SU-DHL-6 (cell line): Measurements from ENCODE around the gene MXD4.

Source experiments
- H2AFZ ChIP-seq: fragments of 200-600 bp; sonication (generic); 2 replicates; pipeline ENCODE4 v1.6.1; 2014; ENCODE audit warnings: low read depth, mild to moderate bottlenecking, moderate library complexity, mixed read lengths, antibody characterized with exemption, low read length; ENCODE audit not compliant: severe bottlenecking
- H3F3A ChIP-seq: fragments of 200-600 bp; shearing (Covaris generic); 2 replicates; pipeline ENCODE4 v1.6.0; 2016; ENCODE audit warnings: antibody characterized with exemption, mild to moderate bottlenecking; ENCODE audit not compliant: insufficient read depth
- H3K27ac ChIP-seq: fragments of 200-600 bp; sonication (generic); 2 replicates; pipeline ENCODE4 v1.5.1; 2016; ENCODE audit warnings: low read depth, mild to moderate bottlenecking, low read length, moderate library complexity, mixed read lengths
- H3K27me3 ChIP-seq: fragments of 200-600 bp; sonication (generic), shearing (Covaris generic); 2 replicates; pipeline ENCODE4 v1.6.0; 2014; ENCODE audit warnings: mild to moderate bottlenecking, low read length
- H3K36me3 ChIP-seq: fragments of 200-600 bp; sonication (generic); 2 replicates; pipeline ENCODE4 v1.6.1; 2014; ENCODE audit warnings: mild to moderate bottlenecking, low read length, mixed read lengths
- H3K4me2 ChIP-seq: fragments of 300-600, 200-600 bp; shearing (Covaris generic), sonication (generic); 2 replicates; pipeline ENCODE4 v1.6.0; 2014; ENCODE audit warnings: low read length, low read depth, mild to moderate bottlenecking; ENCODE audit not compliant: poor library complexity, severe bottlenecking
- H3K4me3 ChIP-seq: fragments of 200-600 bp; sonication (generic); 2 replicates; pipeline ENCODE4 v1.5.1; 2014; ENCODE audit warnings: antibody characterized with exemption, low read length, mild to moderate bottlenecking, mixed read lengths; ENCODE audit not compliant: insufficient read depth, poor library complexity, severe bottlenecking
- H3K79me2 ChIP-seq: fragments of 200-600 bp; sonication (generic); 2 replicates; pipeline ENCODE4 v1.6.1; 2014; ENCODE audit warnings: mild to moderate bottlenecking, low read length, moderate library complexity; ENCODE audit not compliant: insufficient read depth
- H3K9ac ChIP-seq: fragments of 200-600 bp; sonication (generic); 2 replicates; pipeline ENCODE4 v1.7.0; 2014; ENCODE audit warnings: mild to moderate bottlenecking, low read length
- H3K9me2 ChIP-seq: fragments of 200-600 bp; sonication (generic); replicated peaks from 2 replicates; pipeline ENCODE4 v1.6.1; 2014; ENCODE audit warnings: low read length; ENCODE audit not compliant: insufficient read depth
- H3K9me3 ChIP-seq: fragments of 200-600 bp; sonication (generic); 2 replicates; pipeline ENCODE4 v1.6.1; 2014; ENCODE audit warnings: low read length, mixed read lengths; ENCODE audit not compliant: insufficient read depth
- H4K20me1 ChIP-seq: fragments of 200-600 bp; sonication (generic); 2 replicates; pipeline ENCODE4 v1.6.1; 2014; ENCODE audit warnings: low read depth, mild to moderate bottlenecking, antibody characterized with exemption, low read length, moderate library complexity, mixed read lengths
- EZH2phosphoT487 ChIP-seq: fragments of 200-600 bp; sonication (generic), shearing (Covaris generic); conservative IDR thresholded peaks from 2 replicates; pipeline ENCODE4 v1.6.1; 2018; ENCODE audit warnings: mild to moderate bottlenecking, antibody characterized with exemption, low read length, moderate library complexity, mixed read lengths
- TF ChIP-seq, protein P1 (sequence below): fragments of 200-600 bp; sonication (generic); IDR thresholded peaks from one replicate; pipeline ENCODE4 v1.5.1; 2017; ENCODE audit warnings: antibody characterized with exemption, mild to moderate bottlenecking, low read length, moderate library complexity; ENCODE audit not compliant: insufficient read depth, poor library complexity, severe bottlenecking

MXD4 gene

DNA sequence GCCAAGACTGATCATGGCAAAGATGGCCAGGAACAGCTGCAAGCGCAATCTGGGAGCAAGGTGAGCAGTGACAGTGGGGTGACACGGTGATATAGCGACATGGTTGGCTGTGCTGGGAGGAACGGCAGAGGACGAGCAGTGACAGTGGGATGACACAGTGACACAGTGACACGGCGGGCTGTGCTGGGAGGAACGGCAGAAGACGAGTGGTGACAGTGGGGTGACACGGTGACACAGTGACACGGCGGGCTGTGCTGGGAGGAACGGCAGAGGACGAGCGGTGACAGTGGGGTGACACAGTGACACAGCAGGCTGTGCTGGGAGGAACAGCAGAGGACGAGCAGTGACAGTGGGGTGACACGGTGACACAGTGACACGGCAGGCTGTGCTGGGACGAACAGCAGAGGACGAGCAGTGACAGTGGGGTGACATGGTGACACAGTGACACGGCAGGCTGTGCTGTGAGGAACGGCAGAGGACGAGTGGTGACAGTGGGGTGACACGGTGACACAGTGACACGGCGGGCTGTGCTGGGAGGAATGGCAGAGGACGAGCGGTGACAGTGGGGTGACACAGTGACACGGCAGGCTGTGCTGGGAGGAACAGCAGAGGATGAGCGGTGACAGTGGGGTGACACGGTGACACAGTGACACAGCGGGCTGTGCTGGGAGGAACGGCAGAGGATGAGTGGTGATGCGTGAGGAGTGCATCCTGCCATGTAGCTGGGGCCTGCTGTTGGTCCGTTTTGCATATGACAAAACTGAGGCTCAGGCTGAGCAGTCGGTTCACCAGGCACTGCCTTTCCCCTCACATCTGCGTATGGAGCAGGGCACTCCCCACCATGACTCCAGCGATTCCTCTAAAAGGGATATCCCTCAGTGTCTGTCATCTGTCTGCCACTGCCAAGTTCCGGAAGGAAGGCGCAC lies 36.0 kb upstream of the MXD4 start:
- Histone ChIP-seq H3F3A (no peaks in the 10 kb centered on the region), H3K9ac (no peak overlapping the region), H3K36me3 (no peaks in the 10 kb centered on the region), H4K20me1 (no peaks in the 10 kb centered on the region), H3K27me3 (no peaks in the 10 kb centered on the region), H2AFZ (no peak overlapping the region), H3K4me2 (no peak overlapping the region), H3K79me2 (no peaks in the 10 kb centered on the region), H3K9me2 (no peaks in the 10 kb centered on the region), H3K9me3 (no peaks in the 10 kb centered on the region), H3K4me3 (no peak overlapping the region), H3K27ac (no peak overlapping the region)
- no peak for TF ChIP-seq EZH2phosphoT487
- TF ChIP-seq, protein P1, sequence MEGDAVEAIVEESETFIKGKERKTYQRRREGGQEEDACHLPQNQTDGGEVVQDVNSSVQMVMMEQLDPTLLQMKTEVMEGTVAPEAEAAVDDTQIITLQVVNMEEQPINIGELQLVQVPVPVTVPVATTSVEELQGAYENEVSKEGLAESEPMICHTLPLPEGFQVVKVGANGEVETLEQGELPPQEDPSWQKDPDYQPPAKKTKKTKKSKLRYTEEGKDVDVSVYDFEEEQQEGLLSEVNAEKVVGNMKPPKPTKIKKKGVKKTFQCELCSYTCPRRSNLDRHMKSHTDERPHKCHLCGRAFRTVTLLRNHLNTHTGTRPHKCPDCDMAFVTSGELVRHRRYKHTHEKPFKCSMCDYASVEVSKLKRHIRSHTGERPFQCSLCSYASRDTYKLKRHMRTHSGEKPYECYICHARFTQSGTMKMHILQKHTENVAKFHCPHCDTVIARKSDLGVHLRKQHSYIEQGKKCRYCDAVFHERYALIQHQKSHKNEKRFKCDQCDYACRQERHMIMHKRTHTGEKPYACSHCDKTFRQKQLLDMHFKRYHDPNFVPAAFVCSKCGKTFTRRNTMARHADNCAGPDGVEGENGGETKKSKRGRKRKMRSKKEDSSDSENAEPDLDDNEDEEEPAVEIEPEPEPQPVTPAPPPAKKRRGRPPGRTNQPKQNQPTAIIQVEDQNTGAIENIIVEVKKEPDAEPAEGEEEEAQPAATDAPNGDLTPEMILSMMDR = no peak

DNA sequence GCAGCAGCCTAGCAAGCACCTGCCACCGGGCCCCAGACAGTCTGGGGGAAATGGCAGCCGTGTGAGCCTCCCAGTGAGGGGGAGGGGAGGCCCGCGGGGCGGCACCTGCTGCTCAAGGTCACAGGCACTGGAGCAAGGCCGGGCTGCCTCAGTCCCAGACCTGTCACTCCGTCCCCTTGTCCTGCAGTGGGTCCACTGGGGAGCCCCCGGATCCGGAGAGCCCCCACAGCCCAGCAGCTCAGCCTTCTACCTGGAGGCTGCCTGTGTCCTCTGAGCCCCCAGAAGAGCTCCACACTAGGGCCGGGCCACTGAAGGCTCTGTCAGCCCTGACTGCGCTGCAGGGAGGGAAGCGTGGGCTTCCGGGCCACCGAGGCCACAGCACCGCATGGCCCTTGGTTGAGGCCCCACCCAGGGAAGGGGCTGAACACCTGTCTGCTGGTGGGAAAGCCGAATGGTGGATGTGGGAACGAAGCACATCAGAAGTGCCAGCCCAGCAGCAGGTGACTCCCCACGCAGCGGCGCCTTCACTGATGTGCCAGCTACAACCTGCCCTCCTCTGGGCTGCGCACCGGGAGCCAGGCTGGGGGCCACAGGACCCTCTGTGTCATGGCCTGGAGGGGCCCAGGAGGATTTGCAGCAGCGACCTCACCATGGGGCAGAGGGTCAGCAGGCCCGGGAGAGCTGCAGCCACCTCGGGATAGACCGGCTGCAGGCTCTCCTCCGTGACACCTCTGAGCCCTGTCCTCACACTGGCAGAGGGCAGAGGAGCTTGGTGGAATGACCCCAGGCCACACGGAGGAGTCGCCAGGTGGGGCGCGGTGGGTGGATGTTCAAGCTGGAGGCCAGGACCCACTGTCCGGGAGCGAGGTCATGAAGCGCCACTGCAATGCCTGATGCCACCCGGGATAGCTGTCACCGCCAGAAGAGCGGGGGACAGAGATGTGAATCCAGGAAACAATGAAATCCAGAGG lies 35.0 kb upstream of the MXD4 start:
- no peak overlapping the region for H3K9ac ChIP-seq
- H4K20me1 ChIP-seq = no peaks in the 10 kb centered on the region
- H3K4me2 ChIP-seq = no peak overlapping the region
- TF ChIP-seq EZH2phosphoT487 = no peak
- TF ChIP-seq, protein P1 = no peak
- H2AFZ ChIP-seq = no peak overlapping the region
- H3K36me3 ChIP-seq = no peaks in the 10 kb centered on the region
- H3K27me3 ChIP-seq = no peaks in the 10 kb centered on the region
- no peaks in the 10 kb centered on the region for H3K9me2 ChIP-seq
- H3K4me3 ChIP-seq = no peak overlapping the region
- H3F3A ChIP-seq = no peaks in the 10 kb centered on the region
- H3K9me3 ChIP-seq = no peaks in the 10 kb centered on the region
- no peak overlapping the region for H3K27ac ChIP-seq
- H3K79me2 ChIP-seq = no peaks in the 10 kb centered on the region

DNA sequence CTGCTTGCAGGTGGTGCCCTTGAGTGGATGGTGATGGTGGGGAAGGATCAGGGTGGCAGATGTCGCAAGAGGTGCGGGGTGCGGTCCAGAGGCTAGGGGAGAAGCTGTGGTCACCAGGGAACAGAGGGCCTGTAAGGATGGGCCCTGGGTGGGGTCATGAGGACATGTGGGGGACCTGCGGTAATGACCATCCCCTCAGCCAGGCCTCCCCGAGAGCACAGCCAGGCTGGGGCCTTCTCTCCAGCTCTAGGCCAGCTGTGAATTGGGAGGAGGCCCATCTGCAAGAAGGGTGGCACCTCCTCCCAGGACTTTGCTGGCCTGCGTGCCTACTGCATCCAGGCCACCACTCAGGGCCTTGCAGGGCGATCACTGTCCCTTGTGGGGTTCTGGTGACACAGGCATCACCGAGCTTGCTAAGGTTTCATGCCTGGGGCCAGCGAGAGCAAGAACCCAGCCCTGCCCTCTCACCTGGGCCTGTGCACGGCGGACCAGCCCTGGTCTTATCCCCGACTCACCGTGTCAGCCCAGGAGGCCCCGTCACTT lies 34.1 kb upstream of the MXD4 start:
- H3K79me2 ChIP-seq = no peaks in the 10 kb centered on the region
- H3K9me2 ChIP-seq = no peaks in the 10 kb centered on the region
- H2AFZ ChIP-seq = no peak overlapping the region
- H3K36me3 ChIP-seq = no peaks in the 10 kb centered on the region
- no peaks in the 10 kb centered on the region for H3K27me3 ChIP-seq
- H3K4me3 ChIP-seq = no peak overlapping the region
- no peaks in the 10 kb centered on the region for H3K9me3 ChIP-seq
- no peak overlapping the region for H3K4me2 ChIP-seq
- H3K9ac ChIP-seq = no peak overlapping the region
- TF ChIP-seq, protein P1 = no peak
- TF ChIP-seq EZH2phosphoT487 = no peak
- no peaks in the 10 kb centered on the region for H3F3A ChIP-seq
- no peaks in the 10 kb centered on the region for H4K20me1 ChIP-seq
- no peak overlapping the region for H3K27ac ChIP-seq
